Amniotic stem cell (primary cell): ENCODE measurements around the gene WNT7B.

ENCODE experiments used
- DNase-seq: peaks from one replicate; lab custom pipeline; 2025; lab: John Stamatoyannopoulos, UW

WNT7B gene

GRCh38 chr22:45887202-45888131 lies 89.5 kb downstream of the WNT7B start:
- DNase-seq = no peak

DNA sequence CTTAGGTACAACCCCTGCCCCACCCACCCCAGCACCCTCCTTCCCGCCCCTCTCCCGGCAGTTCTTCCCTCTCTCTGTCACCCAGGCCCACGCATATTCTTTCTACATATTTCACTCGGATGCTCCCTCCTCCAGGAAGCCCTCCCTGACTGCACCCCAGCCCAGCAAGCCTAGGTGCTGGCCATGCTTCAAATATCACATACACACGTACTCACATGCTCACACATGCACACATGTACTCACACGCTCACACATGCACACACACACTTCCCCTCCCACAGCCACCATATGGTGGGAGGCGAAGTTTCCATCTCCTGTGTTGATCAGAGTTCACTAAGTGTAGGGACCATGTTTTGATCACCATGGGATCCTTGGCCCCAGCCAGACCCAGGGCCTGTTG lies 90.4 kb downstream of the WNT7B start:
- no peak for DNase-seq

GRCh38 chr22:45885941-45886395 lies 91.0 kb downstream of the WNT7B start:
- DNase-seq = no peak

GRCh38 chr22:45885171-45885840 lies 91.7 kb downstream of the WNT7B start:
- no peak for DNase-seq

GRCh38 chr22:45884201-45885062 lies 92.5 kb downstream of the WNT7B start:
- DNase-seq = no peak

- DNase-seq = no peak
Observed at GRCh38 chr22:45883811-45884170, 93.2 kb downstream of the WNT7B start.

- DNase-seq = no peak
Observed at GRCh38 chr22:45882881-45883810, 93.8 kb downstream of the WNT7B start.

GRCh38 chr22:45881524-45881875 lies 95.5 kb downstream of the WNT7B start:
- no peak for DNase-seq

GRCh38 chr22:45880716-45881523 lies 96.0 kb downstream of the WNT7B start:
- no peak for DNase-seq

DNA sequence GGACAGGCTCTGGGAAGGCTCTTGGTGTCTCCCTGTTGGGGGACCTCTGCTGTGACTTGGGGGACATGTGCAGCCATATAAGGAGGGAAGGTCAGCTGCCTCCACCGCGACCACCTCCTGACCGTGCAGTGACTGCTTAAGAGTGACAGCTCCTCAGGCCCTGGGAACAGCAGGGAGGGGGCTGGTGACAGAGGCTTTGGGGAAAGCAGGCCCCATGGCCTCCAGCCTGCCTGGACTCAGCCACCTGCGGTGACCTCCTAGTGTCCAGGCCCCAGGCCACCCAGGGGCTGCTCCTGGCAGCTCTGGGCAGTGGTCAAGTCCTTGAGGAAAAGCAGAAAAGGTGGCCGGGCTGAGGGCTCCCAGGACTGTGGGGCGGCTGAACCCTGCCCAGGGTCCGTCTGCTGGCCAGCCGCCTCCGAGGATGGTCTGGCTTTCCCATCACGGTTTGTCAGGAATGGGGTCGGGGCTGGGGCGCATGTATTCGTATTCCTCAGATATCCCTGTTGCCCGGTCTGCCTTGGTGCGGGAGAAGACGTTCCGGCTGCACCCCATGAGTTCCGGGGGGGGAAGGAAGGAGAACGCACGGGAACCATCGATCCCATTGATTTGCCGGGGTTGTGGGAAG lies 96.8 kb downstream of the WNT7B start:
- no peak for DNase-seq

DNA sequence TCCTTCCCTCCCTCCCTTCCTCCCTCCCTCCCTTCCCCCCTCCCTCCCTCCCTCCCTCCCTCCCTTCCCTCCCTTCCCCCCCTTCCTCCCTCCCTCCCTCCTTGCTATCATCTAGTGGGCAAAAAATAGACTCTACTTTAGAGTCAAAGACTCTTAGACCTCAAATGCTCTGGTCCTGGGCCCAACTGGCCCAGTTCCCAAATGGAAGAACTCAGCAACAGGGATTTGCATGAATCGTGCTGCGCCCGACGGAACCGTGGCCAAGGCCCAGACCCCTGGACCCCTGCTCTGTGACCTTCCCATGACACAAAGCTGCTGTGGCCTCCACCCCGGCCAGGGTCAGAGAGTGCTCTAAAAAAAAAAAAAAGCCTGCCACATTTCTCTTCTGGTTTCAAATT lies 97.4 kb downstream of the WNT7B start:
- no peak for DNase-seq

DNA sequence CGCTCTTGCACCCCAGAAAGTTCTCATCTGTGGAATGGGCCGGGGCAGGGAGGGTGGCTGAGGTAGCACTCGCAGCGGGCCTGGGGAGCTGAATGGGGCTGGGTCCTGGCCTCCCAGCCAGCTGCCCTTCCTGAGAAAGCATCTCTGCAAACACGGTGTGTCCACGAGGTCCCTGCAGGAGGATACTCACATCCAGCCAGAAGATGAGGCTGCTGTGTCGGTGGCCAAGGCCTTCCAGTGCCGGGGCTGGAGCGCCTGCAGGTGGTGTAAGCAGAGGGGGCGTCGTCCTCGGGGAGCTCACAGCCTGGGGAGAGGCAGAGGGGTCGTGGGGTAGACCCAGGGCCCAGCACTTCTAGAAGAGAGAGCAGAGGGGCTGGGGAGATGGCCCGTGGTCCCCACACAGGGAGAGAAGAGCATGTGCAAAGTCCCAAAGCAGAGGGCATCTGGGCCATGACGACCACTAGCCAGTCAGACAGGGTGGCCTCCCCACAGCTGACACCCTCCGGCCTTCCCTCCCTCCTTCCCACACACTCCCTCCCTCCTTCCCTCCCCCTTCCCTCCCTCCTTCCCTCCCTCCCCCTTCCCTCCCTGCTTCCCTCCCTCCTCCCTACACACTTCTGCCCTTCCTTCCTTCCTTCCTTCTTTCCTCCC lies 97.9 kb downstream of the WNT7B start:
- DNase-seq = no peak

GRCh38 chr22:45878051-45878781 lies 98.7 kb downstream of the WNT7B start:
- DNase-seq = no peak

DNA sequence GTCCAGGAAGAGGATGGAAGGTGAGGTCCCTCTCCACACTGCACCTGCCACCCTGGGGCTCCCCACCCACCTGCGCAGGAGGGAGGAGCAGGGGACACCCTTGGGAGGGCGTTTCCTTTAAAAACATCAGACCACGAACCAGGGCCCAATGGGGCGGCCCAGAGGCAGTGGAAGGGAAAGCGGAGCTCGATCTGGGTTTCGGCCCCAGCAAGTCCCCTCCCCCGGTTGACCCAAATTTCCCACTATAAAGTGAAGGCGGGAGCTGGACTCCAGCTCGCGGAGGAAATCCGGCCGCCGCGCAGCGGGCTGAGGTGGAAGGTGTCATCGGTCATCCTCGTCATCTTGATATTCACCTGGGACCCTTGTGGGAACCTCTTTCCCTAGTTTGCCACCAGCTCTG lies 99.3 kb downstream of the WNT7B start:
- no peak for DNase-seq

GRCh38 chr22:45877036-45877380 lies 100.0 kb downstream of the WNT7B start:
- DNase-seq = no peak

- no peak for DNase-seq
Observed at GRCh38 chr22:45876136-45877035, 100.6 kb downstream of the WNT7B start.

DNA sequence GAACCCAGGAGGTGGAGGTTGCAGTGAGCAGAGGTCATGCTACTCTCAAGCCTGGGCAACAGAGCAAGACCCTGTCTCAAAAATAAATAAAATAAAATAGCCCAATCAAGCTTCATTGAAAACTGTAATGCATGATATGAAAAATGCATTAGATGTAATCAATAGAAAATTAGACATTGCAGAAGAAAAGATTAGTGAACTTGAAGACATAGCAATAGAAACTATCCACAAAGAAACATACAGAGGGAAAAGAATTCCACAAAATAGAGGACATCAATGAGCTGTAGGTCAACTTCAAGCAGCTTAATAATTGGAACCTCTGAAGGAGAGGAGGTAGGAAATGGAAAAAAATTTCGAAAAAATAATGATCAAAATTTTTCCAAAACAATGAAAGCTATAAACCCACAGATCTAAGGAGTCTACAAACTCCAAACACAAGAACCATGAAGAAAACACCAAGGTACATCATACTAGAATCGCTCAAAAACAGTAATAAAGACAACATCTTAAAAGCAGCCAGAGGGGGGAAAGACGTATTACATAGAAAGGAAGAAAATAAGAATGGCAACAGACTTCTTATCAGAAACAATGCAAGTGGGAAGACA lies 104.2 kb downstream of the WNT7B start:
- DNase-seq = no peak
